Measurements from ENCODE around the gene NAA20.

Gene NAA20

DNA sequence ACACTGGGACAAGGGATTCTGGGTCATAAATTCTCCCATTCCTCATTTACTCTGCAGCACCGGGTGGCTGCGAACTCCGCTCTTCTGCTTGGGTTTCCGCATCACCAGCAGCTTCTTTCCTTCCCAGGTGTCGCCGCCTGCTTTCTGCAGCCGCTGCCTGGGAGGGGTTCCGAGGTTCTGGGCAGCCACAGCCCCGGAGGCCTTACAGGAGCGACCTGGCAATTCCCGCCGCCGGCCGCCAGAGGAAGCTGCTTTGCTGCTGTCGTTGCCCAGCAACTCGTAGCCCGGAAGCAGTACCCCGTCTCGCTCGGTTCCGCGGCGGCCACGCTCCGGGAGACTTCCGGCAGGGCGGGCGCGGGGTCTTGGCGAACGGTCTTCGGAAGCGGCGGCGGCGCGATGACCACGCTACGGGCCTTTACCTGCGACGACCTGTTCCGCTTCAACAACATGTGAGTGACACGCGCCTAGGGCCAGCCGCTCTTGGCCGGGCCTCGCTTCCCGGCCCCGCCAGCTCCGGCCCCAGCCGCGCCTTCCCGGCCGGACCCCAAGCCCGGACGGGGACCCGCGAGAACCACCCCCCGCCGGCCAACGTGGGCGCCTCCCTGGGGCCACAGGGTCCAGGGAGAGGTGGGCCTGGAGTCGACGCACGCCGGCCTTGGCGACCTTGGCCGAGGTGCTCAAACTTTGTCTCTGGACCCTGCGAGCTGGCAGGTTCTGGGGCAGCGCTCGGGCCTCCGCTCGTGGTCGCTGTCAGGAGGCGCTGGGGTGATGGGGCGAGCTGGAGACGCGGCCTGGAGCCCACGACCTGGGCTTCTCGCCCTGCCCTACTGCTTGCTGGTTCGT lies at the start of gene NAA20:
Gene NAA20, plus strand, starts transcription at position 362 of the 843 bp plus-strand sequence. Its CDS starts 35 bp downstream, at position 397.
- DNase-seq (ENCODE audit: low read depth, low spot score): peak; percentile 73
- H3K27ac ChIP-seq: peak within 1 kb of the TSS; percentile 81

DNA sequence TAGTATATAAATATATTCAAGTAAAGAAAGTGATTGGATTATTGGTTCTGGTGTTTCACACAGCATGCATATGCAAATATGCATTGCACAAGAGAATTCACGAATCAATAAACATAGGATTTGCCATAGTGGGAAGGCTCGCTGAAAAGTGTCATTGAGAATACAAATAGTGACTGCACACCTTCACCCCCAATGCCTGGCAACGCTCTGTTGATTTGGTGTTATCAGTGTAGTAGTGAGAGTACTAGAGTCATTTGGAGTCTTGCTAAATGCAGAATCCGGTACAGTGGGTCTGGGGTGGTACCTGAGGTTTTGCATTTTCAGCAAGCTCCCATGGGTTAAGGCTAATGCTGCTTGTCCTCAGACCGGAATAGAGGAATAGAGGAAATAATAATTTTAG lies 49.7 kb upstream of the NAA20 start:
- no peak overlapping the region for H3K27ac ChIP-seq
- DNase-seq (ENCODE audit: low read depth, low spot score): no peak

DNA sequence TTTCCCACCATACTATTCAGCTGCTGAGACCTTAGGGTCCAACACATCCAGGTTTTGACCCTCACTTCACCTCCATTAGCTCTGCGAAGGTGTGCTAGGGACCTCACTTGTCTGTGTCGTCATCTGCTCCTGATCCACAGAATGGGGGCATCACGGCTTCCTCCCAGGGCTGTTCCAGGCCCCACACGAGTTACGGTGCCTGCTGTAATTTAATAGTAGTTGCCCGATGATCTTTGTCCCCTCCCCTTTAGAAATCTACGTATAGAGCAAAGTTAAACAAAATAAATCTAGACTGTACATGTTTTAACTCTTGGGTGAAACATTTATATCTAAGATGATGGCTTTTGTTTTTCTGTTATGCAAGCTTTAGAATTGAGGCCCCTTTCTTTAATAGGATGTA lies 49.1 kb upstream of the NAA20 start:
- no peak overlapping the region for H3K27ac ChIP-seq
- no peak for DNase-seq (ENCODE audit: low read depth, low spot score)

GRCh38 chr20:19968466-19969073 lies 48.6 kb upstream of the NAA20 start:
- no peak for DNase-seq (ENCODE audit: low read depth, low spot score)

GRCh38 chr20:19969106-19969505 lies 48.1 kb upstream of the NAA20 start:
- DNase-seq (ENCODE audit: low read depth, low spot score): no peak
- H3K27ac ChIP-seq: no peak overlapping the region

More at GRCh38 chr20:19968466-19969073, 48.6 kb upstream of the NAA20 start:
- no peak overlapping the region for H3K27ac ChIP-seq

DNA sequence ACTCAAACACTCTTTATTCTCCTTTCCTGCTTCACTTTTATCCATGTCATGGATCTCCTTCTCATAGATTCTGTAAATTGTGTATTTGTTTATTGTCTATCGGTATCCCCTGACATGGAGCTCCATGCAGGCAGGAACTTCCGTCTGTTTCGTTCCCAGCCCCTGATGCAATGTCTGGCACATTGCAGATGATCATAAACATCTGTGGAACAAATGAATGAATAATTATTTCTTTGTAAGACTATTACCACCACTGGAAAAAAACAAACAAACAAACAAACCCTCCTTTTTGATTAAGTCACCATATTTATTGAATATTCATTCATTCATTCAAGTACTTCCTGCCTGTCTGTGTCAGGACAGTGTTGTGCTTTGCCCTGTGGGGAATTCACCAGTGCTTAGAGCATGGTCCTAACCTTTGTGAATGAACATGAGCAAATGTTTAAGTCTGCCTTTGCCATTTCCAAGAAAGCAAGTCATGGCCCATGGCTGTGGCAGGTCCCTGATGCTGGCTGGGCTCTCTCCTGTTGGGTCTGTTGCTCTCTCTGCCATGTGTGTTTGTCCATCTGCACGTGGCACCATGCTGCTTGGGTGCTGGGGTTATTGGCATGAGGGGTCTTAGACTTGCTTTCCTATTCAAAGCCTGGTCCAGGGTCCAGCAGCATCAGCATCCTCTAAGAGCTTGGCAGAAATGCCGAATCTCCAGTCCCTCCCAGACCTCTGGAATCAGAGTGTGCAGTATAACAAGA lies 47.5 kb upstream of the NAA20 start:
- DNase-seq (ENCODE audit: low read depth, low spot score): no peak

GRCh38 chr20:19970256-19970765 lies 46.9 kb upstream of the NAA20 start:
- DNase-seq (ENCODE audit: low read depth, low spot score): no peak
- no peak overlapping the region for H3K27ac ChIP-seq

More for the DNA sequence above, 47.5 kb upstream of the NAA20 start:
- H3K27ac ChIP-seq: no peak overlapping the region

DNA sequence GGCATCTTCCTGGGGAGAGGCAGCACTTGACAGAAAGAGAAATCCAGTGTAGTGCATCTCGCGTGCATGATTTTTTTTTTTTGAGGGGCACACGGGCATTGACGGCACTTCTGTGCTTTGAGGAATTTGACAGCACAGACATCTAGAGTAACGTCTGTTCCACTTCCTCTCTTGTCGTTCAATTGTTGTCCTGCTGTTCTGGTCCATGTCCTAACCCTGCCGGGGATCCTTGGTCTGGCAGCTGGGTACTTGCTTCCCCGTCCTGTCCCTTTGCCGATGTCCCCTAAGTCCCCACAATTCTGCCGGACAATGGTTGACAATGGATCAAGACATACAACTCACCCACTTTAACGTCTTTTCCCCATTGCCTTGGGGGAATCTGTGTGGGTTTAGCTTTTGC lies 46.0 kb upstream of the NAA20 start:
- H3K27ac ChIP-seq: no peak overlapping the region
- no peak for DNase-seq (ENCODE audit: low read depth, low spot score)

- peak overlapping the region; percentile 94 for H3K27ac ChIP-seq
Measured at GRCh38 chr20:19973961-19974629, 43.1 kb upstream of the NAA20 start.

GRCh38 chr20:19974630-19975435 lies 42.3 kb upstream of the NAA20 start:
- DNase-seq (ENCODE audit: low read depth, low spot score): peak; percentile 50
- H3K27ac ChIP-seq: peak overlapping the region; percentile 94

More at GRCh38 chr20:19973961-19974629, 43.1 kb upstream of the NAA20 start:
- DNase-seq (ENCODE audit: low read depth, low spot score): peak; percentile 34

DNA sequence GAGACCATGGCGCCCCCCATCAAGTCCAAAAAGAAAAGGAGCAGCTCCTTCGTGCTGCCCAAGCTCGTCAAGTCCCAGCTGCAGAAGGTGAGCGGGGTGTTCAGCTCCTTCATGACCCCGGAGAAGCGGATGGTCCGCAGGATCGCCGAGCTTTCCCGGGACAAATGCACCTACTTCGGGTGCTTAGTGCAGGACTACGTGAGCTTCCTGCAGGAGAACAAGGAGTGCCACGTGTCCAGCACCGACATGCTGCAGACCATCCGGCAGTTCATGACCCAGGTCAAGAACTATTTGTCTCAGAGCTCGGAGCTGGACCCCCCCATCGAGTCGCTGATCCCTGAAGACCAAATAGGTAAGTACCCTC lies 41.7 kb upstream of the NAA20 start:
- no peak for DNase-seq (ENCODE audit: low read depth, low spot score)
- peak overlapping the region; percentile 94 for H3K27ac ChIP-seq

GRCh38 chr20:19975901-19976300 lies 41.3 kb upstream of the NAA20 start:
- DNase-seq (ENCODE audit: low read depth, low spot score): no peak
- H3K27ac ChIP-seq: peak overlapping the region; percentile 94

DNA sequence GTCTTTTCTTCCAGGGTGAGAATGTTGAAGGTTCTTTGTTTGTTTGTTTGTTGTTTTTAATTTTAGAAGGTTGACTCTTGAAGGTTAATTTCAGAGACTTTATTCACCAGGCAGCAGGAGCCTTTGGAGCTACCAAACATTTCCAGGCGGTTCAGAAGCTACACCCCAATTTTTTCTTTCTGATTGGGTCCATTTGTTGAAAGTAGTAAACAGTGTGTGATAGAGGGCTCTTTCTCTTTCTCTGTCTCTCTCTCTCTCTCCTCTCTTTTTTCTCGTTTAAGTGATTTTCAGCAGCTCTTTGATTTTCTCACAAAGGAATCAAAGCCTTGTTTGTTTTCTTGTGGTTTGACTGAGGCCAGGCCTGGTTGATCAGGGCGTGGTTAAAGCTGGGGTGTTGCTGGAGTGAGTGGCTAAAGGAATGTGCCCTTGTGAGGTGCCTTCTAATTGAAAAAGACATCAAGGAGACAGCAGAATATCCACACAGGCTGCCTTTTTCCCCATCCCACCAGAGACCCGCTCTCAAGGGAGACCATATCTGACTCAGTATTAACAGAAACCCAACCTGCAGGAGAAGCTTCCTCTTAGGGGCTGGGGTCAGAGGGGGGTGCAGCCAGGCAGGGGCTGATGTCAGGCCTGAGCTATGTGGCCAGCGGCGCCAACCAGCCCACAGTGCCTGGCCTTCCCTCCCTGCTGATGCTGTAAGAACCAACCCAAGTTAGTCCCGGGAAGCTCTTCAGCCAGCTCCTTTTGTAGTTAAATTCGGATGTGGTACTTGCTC lies 40.4 kb upstream of the NAA20 start:
- DNase-seq (ENCODE audit: low read depth, low spot score): no peak
- H3K27ac ChIP-seq: peak overlapping the region; percentile 94

GRCh38 chr20:19977373-19977770 lies 39.8 kb upstream of the NAA20 start:
- no peak for DNase-seq (ENCODE audit: low read depth, low spot score)
- H3K27ac ChIP-seq: peak overlapping the region; percentile 94

DNA sequence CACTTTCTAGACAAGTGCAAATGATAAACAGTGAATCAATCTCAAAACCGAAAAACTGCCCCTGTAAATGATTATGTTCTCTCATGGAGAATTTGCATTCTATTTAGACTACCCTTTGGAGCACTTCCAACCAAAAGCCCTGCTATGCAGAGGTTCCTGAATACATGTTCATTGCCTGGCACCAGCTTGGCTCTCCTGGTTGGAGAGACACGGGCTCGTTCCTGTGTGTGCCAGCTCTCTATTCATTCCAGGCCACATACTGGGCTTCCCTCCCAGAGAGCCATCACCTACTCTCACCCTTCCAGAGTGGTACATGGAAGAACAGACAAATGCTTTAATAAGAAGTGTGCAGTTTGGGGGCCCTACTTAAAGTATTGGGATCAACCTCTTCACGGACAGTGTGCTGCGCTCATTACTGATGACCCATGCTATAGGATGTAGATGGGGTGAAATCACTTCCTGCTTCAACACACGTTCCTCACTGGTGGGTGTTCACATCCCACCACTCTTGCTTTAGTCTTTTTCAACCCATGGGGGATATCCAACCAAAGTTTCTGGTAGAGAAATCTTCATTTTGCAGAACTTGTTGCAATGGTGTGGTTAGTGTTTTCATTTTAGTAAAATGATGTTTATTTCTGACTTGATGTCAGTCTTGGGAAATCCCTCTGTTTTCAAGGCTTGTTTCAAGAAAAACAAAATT lies 38.5 kb upstream of the NAA20 start:
- no peak for DNase-seq (ENCODE audit: low read depth, low spot score)
- H3K27ac ChIP-seq: peak overlapping the region; percentile 94

DNA sequence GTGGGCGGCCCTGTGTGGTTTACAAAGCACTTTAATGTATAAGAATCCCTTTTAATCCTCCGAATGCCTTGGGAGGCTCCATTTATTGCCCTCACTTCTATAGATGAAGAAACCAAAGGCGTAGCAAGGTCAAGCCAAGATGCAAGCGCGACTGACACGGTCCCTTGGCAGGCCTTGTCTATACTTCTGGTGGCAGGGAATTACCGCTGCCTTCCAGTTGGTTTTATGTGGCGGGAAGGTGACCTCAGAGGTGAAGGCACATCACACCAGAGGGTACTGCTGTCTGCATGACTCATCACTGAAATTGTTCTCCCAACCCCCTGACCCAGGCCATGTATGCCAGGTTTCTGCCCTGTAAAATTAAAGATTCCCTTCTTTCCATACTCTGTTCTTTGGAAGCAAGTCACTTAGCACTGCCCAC lies 36.1 kb upstream of the NAA20 start:
- peak overlapping the region; percentile 94 for H3K27ac ChIP-seq
- no peak for DNase-seq (ENCODE audit: low read depth, low spot score)

DNA sequence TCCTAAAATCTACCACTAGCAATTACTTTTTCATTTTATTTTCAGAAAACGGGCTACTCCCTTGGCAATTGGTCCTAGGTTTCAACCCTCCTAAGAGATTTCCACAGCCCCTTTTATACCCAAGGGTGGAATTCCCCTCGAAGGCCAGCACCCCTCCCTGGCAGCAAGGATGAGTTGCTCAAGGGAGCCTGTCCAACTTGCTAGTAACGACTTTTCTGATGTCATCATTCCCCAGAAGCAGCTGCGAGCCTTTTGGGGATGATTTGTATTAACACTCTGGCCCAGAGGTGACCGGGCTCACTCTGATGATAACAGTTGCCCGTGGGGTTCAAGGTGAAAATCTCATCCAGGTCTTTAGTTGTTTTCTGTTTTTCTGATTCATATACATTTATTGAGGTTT lies 30.7 kb upstream of the NAA20 start:
- DNase-seq (ENCODE audit: low read depth, low spot score): no peak
- H3K27ac ChIP-seq: peak overlapping the region; percentile 65

GRCh38 chr20:19987046-19987445 lies 30.1 kb upstream of the NAA20 start:
- H3K27ac ChIP-seq: peak overlapping the region; percentile 65
- DNase-seq (ENCODE audit: low read depth, low spot score): no peak
